ENCODE data around the gene VASH1. TPM values are rescaled to one million over a fixed set of nuclear protein-coding genes. Genes with fewer than 3 reads are reported as not detected.
A peak's percentile ranks its signal among the peaks of the same experiment; 100 is the strongest.

The VASH1 gene
- total and polyA plus RNA-seq, 2 of the 13 experiments (the other 11 are each of a cell fraction or from before 2014, with no cell fraction given): 0.11 to 0.24 TPM

DNA sequence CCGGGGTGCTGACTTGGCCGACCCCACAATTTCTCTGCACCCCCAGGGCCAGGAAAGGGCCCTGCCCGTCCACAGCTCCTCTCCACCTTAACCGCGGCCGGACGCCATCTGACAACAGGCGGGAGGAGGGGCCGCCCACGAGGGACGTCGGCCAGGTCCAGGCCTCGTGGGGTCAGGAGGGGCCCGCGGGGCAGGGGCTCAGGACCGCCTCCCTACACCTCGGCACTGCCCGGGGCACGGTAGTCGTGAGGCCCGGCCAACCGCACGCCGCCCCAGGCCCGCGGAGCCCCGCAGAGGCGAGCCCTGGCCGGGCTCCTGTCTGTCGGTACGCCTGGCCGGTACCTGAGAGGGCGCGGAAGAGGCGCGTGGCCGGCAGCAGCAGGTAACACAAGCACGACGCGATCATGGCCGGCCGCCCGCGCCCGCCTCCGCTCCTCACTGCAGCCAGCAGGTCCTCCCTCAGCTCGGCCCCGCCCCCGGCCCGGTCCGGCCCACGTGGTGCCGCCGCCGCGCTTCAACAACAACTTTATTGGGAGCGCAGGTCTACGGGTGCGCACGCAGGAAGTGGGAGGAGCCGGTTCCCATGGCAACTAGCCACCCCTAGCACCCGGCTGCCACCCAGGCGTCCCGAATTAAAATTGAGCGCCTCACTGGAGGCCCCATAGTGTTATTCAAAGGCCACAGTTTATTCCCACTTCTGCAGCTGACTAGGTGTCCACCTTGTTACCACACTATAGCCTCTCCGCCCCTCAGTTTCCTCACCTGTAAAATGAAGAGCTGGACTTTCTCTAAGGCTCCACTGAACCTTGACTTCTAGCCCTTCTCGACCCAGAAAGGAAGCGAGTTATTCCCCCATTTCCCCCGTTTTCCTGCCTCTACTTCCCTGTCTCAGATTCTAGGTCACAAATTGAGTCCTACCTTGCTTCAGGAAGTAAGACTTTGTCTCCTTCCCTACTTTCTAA, 51.4 kb downstream of the VASH1 start, which contains the start of gene ANGEL1 (continued):
- TF ChIP-seq JDP2 (CRISPR knock-in tag; IDR thresholded peaks at IDR 0.05; ENCODE audit: borderline replicate concordance) (no peak), GABPA (IDR thresholded peaks at IDR 0.05; ENCODE audit: low read depth, low read length) (no peak), GABPA (CRISPR knock-in tag; IDR thresholded peaks at IDR 0.05; ENCODE audit: low read depth) (peak; percentile 63), TCF12 (IDR thresholded peaks at IDR 0.05) (no peak), TCF12 (CRISPR knock-in tag; IDR thresholded peaks at IDR 0.05) (no peak), BRD4 (CRISPR knock-in tag; IDR thresholded peaks at IDR 0.05) (no peak), SETDB1 (CRISPR knock-in tag; IDR thresholded peaks at IDR 0.05; ENCODE audit: borderline replicate concordance) (no peak), ETV6 (CRISPR knock-in tag; conservative IDR thresholded peaks at IDR 0.05) (peak; percentile 86; the same call in 1 of the 2 replicates)
- TF ChIP-seq, protein P1, sequence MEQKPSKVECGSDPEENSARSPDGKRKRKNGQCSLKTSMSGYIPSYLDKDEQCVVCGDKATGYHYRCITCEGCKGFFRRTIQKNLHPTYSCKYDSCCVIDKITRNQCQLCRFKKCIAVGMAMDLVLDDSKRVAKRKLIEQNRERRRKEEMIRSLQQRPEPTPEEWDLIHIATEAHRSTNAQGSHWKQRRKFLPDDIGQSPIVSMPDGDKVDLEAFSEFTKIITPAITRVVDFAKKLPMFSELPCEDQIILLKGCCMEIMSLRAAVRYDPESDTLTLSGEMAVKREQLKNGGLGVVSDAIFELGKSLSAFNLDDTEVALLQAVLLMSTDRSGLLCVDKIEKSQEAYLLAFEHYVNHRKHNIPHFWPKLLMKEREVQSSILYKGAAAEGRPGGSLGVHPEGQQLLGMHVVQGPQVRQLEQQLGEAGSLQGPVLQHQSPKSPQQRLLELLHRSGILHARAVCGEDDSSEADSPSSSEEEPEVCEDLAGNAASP (CRISPR knock-in tag; IDR thresholded peaks at IDR 0.05; ENCODE audit: borderline replicate concordance): no peak
- TF ChIP-seq, protein P2, sequence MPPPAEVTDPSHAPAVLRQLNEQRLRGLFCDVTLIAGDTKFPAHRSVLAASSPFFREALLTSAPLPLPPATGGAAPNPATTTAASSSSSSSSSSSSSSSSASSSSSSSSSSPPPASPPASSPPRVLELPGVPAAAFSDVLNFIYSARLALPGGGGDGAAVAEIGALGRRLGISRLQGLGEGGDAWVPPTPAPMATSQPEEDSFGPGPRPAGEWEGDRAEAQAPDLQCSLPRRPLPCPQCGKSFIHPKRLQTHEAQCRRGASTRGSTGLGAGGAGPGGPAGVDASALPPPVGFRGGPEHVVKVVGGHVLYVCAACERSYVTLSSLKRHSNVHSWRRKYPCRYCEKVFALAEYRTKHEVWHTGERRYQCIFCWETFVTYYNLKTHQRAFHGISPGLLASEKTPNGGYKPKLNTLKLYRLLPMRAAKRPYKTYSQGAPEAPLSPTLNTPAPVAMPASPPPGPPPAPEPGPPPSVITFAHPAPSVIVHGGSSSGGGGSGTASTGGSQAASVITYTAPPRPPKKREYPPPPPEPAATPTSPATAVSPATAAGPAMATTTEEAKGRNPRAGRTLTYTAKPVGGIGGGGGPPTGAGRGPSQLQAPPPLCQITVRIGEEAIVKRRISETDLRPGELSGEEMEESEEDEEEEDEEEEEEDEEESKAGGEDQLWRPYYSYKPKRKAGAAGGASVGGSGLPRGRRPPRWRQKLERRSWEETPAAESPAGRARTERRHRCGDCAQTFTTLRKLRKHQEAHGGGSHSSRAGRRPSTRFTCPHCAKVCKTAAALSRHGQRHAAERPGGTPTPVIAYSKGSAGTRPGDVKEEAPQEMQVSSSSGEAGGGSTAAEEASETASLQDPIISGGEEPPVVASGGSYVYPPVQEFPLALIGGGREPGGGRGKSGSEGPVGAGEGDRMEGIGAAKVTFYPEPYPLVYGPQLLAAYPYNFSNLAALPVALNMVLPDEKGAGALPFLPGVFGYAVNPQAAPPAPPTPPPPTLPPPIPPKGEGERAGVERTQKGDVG (CRISPR knock-in tag; IDR thresholded peaks at IDR 0.05; ENCODE audit: borderline replicate concordance): no peak
- TF ChIP-seq, protein P3, sequence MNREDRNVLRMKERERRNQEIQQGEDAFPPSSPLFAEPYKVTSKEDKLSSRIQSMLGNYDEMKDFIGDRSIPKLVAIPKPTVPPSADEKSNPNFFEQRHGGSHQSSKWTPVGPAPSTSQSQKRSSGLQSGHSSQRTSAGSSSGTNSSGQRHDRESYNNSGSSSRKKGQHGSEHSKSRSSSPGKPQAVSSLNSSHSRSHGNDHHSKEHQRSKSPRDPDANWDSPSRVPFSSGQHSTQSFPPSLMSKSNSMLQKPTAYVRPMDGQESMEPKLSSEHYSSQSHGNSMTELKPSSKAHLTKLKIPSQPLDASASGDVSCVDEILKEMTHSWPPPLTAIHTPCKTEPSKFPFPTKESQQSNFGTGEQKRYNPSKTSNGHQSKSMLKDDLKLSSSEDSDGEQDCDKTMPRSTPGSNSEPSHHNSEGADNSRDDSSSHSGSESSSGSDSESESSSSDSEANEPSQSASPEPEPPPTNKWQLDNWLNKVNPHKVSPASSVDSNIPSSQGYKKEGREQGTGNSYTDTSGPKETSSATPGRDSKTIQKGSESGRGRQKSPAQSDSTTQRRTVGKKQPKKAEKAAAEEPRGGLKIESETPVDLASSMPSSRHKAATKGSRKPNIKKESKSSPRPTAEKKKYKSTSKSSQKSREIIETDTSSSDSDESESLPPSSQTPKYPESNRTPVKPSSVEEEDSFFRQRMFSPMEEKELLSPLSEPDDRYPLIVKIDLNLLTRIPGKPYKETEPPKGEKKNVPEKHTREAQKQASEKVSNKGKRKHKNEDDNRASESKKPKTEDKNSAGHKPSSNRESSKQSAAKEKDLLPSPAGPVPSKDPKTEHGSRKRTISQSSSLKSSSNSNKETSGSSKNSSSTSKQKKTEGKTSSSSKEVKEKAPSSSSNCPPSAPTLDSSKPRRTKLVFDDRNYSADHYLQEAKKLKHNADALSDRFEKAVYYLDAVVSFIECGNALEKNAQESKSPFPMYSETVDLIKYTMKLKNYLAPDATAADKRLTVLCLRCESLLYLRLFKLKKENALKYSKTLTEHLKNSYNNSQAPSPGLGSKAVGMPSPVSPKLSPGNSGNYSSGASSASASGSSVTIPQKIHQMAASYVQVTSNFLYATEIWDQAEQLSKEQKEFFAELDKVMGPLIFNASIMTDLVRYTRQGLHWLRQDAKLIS (CRISPR knock-in tag; IDR thresholded peaks at IDR 0.05): no peak
- TF ChIP-seq, protein P4, sequence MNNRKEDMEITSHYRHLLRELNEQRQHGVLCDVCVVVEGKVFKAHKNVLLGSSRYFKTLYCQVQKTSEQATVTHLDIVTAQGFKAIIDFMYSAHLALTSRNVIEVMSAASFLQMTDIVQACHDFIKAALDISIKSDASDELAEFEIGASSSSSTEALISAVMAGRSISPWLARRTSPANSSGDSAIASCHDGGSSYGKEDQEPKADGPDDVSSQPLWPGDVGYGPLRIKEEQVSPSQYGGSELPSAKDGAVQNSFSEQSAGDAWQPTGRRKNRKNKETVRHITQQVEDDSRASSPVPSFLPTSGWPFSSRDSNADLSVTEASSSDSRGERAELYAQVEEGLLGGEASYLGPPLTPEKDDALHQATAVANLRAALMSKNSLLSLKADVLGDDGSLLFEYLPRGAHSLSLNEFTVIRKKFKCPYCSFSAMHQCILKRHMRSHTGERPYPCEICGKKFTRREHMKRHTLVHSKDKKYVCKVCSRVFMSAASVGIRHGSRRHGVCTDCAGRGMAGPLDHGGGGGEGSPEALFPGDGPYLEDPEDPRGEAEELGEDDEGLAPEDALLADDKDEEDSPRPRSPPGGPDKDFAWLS (CRISPR knock-in tag; IDR thresholded peaks at IDR 0.05; ENCODE audit: borderline replicate concordance): no peak
- TF ChIP-seq, protein P5, sequence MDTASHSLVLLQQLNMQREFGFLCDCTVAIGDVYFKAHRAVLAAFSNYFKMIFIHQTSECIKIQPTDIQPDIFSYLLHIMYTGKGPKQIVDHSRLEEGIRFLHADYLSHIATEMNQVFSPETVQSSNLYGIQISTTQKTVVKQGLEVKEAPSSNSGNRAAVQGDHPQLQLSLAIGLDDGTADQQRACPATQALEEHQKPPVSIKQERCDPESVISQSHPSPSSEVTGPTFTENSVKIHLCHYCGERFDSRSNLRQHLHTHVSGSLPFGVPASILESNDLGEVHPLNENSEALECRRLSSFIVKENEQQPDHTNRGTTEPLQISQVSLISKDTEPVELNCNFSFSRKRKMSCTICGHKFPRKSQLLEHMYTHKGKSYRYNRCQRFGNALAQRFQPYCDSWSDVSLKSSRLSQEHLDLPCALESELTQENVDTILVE (CRISPR knock-in tag; IDR thresholded peaks at IDR 0.05): peak; percentile 52; the same call in 1 of the 2 replicates
- TF ChIP-seq, protein P6, sequence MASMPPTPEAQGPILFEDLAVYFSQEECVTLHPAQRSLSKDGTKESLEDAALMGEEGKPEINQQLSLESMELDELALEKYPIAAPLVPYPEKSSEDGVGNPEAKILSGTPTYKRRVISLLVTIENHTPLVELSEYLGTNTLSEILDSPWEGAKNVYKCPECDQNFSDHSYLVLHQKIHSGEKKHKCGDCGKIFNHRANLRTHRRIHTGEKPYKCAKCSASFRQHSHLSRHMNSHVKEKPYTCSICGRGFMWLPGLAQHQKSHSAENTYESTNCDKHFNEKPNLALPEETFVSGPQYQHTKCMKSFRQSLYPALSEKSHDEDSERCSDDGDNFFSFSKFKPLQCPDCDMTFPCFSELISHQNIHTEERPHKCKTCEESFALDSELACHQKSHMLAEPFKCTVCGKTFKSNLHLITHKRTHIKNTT (CRISPR knock-in tag; IDR thresholded peaks at IDR 0.05): no peak
